AG04449 (cell line): ENCODE results near the gene GALK1.
"Not testable (repeated sequence)": the region's sequence is repeated elsewhere in the genome, so short reads cannot be mapped to it uniquely, and the experiment has no call there.

Experiments used
- CTCF ChIA-PET: fragments of 350-600 bp; formaldehyde crosslinking; extraction: SDS; loops from one replicate; lab custom pipeline; 2021; ENCODE audit warnings: antibody characterized with exemption; lab: Yijun Ruan, JAX
- POLR2A ChIA-PET: fragments of 400-600, 350-600 bp; formaldehyde crosslinking; extraction: SDS; loops from one replicate; lab custom pipeline; 2020; ENCODE audit warnings: antibody characterized with exemption, inconsistent platforms; lab: Yijun Ruan, JAX
- DNase-seq: peaks from one replicate; pipeline ENCODE4 v3.0.0-alpha.2; 2010; ENCODE audit warnings: low read depth, low spot score
- H3K4me3 ChIP-seq: 2 replicates; pipeline ENCODE4 v1.5.1; 2011; ENCODE audit warnings: low read depth, mild to moderate bottlenecking, control low read depth, low read length
- TF ChIP-seq, protein P1 (sequence below): IDR thresholded peaks from one replicate; pipeline ENCODE4 v1.5.1; 2011; ENCODE audit warnings: mild to moderate bottlenecking, moderate library complexity, low read length, control low read depth, inconsistent platforms; ENCODE audit not compliant: insufficient read depth; ENCODE audit errors: missing control alignments

Gene GALK1

DNA sequence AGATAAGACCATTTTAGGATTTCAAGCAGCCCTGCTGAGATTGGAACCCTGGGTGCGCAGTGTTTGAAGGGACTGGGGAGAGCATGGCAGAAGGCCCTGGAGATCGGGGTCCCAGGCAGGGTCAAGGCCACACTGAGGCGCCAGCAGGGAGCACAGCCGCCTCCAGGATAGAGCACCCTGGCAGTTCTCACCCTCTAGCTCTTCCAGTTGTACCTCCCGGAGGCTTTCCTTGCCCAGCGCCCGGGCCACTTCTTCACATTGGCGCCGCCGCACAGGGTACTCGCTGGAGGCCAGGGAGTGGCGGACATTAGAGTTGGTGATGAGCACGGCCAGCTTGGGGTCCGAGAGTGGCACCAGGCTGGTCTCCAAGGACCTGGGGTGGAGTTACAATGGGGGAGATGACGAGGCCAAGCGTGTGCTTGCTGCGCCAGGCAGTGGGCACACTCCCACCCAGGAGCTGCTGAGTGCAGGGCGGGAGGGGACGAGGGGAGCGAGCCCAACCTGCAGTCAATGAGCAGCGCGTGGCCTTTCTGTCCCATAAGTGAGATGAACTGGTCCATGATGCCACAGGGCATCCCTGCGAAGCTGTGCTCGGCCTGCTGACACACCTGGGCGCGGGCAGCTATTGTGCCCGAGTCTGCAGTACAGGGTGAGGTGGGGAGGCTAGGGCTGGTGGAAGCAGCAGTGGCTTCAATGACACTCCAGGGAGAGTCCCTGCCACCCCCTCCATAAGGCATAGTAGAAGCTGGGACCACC is 2.3 kb downstream of the GALK1 start:
- DNase-seq, result no peak
- TF ChIP-seq, protein P1, sequence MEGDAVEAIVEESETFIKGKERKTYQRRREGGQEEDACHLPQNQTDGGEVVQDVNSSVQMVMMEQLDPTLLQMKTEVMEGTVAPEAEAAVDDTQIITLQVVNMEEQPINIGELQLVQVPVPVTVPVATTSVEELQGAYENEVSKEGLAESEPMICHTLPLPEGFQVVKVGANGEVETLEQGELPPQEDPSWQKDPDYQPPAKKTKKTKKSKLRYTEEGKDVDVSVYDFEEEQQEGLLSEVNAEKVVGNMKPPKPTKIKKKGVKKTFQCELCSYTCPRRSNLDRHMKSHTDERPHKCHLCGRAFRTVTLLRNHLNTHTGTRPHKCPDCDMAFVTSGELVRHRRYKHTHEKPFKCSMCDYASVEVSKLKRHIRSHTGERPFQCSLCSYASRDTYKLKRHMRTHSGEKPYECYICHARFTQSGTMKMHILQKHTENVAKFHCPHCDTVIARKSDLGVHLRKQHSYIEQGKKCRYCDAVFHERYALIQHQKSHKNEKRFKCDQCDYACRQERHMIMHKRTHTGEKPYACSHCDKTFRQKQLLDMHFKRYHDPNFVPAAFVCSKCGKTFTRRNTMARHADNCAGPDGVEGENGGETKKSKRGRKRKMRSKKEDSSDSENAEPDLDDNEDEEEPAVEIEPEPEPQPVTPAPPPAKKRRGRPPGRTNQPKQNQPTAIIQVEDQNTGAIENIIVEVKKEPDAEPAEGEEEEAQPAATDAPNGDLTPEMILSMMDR, result no peak
- ChIA-PET CTCF (interaction anchor here (0.6 to 23.0 kb wide), 9 partner anchors 9 to 243 kb away, joined by 3 to 1427 read pairs (median 17); partner anchors contain the start of genes SMIM5, TRIM65 and UNK), POLR2A (interaction anchor here (0.7 to 5.2 kb wide), 4 partner anchors 9 to 17 kb away, joined by 3 to 69 read pairs (median 4); no protein-coding TSS in a partner anchor)
- H3K4me3 ChIP-seq, result no peak overlapping the region

GRCh38 chr17:75759978-75760640 is 4.9 kb downstream of the GALK1 start:
- POLR2A ChIA-PET, result interaction anchor here (1.0 kb wide), 1 partner anchor 13 kb away, joined by 3 read pairs; no protein-coding TSS in a partner anchor
- not testable (repeated sequence) for DNase-seq

DNA sequence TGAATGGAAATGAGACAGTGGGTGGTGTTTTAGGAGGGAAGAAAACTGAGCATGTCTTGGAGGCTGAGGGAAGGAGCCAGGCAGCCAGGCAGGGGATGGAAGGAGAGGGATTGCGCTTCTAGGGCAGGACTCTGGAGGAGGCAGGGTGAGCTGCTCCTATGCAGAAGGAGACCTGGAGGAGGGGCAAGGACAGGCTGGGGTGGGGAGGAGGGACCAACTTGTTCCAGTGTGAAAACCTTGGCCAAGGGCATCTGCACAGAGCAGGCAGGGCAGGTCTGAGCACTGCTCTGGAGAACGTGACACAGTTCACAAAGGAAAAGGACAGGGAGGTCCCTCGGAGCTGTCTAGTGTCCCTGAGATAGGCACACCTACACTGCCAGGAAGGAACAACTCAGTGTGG is 5.5 kb downstream of the GALK1 start:
- ChIA-PET CTCF (interaction anchor here (0.8 to 23.0 kb wide), 7 partner anchors 10 to 137 kb away, joined by 3 to 1427 read pairs (median 3); partner anchors contain the start of genes SMIM5 and TRIM65), POLR2A (interaction anchor here (1.0 kb wide), 1 partner anchor 14 kb away, joined by 3 read pairs; no protein-coding TSS in a partner anchor)
- TF ChIP-seq, protein P1, result no peak

More at GRCh38 chr17:75759978-75760640, 4.9 kb downstream of the GALK1 start:
- H3K4me3 ChIP-seq, result not testable (repeated sequence)
- CTCF ChIA-PET, result interaction anchor here (0.8 to 23.0 kb wide), 7 partner anchors 11 to 136 kb away, joined by 3 to 1427 read pairs (median 3); partner anchors contain the start of genes SMIM5 and TRIM65

GRCh38 chr17:75758131-75758905 is 6.7 kb downstream of the GALK1 start:
- H3K4me3 ChIP-seq, result no peak overlapping the region
- CTCF ChIA-PET, result interaction anchor here (0.7 to 23.0 kb wide), 3 partner anchors 9 to 331 kb away, joined by 3 to 1427 read pairs (median 99); partner anchors contain the start of gene SMIM5
- POLR2A ChIA-PET, result no interaction called here
- no peak for DNase-seq
- TF ChIP-seq, protein P1, result peak; percentile 9

More for the DNA sequence above, 5.5 kb downstream of the GALK1 start:
- no peak for DNase-seq
- H3K4me3 ChIP-seq, result no peak overlapping the region

DNA sequence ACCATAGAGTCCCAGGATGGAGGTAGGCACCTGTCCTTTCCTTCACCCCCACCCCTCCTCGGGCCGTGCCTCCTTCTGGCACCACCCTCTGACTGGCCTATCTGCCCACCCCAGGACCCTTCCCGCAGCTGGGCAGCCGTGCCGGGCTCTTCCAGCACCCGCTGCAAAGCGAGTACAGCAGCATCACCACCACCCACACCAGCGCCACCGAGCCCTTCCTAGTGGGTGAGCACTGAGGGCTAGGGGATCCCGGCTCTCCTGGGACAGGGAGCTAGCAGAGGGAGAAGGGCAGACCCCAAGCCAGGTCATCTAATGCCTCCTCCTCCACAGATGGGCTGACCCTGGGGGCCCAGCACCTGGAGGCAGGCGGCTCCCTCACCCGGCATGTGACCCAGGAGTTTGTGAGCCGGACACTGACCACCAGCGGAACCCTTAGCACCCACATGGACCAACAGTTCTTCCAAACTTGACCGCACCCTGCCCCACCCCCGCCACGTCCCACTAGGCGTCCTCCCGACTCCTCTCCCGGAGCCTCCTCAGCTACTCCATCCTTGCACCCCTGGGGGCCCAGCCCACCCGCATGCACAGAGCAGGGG is 7.8 kb downstream of the GALK1 start:
- TF ChIP-seq, protein P1, result no peak
- H3K4me3 ChIP-seq, result no peak overlapping the region
- ChIA-PET POLR2A (no interaction called here), CTCF (interaction anchor here (0.7 to 23.0 kb wide), 3 partner anchors 8 to 157 kb away, joined by 3 to 1427 read pairs (median 99); partner anchors contain the start of gene SMIM5)
- DNase-seq, result no peak
